ENCODE data around the gene TMEM123. TPM values are rescaled to one million over a fixed set of nuclear protein-coding genes. Genes with fewer than 3 reads are reported as not detected.

TMEM123 gene
- total RNA-seq, 1 experiment from 2014 or later, result 166 TPM

DNA sequence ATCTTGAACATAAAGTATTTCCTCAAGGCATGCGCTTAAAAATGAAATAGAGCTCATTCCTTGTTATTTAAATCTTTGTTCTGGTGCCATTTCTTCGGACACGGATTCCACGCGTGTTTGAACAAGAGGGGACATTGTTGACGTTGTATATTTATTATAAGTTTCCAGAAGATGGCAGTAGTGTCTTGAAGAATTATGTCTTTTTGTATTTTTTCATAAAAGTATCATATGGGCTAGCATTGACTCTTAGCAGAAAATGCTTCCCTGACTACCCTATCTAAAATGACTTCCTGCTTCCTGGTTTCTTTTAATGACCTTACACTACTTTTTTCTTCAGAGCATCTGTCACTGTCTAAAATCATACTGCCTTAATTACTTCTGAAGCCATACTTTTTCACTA, 85.2 kb downstream of the TMEM123 start:
- DNase-seq (ENCODE audit: low read depth), result peak; percentile 19

DNA sequence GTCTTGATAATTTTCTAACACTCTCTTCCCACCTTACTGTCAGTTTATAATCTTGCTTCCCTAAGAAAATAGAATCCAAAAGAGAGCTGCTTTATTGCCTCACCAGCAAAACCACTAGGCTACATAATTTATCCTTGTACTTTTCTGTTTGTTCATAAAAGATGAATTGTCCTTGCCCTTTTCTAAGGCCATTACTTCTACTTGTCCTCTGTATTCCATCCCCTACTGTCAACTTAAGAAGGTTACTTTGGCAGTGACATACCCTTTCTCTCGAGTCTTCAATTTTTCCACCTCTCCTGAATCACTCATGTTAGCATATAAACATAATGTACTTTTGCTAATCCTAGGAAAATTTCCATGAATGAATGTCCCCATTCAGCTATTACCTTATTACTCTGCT, 87.6 kb downstream of the TMEM123 start:
- DNase-seq (ENCODE audit: low read depth), result no peak

DNA sequence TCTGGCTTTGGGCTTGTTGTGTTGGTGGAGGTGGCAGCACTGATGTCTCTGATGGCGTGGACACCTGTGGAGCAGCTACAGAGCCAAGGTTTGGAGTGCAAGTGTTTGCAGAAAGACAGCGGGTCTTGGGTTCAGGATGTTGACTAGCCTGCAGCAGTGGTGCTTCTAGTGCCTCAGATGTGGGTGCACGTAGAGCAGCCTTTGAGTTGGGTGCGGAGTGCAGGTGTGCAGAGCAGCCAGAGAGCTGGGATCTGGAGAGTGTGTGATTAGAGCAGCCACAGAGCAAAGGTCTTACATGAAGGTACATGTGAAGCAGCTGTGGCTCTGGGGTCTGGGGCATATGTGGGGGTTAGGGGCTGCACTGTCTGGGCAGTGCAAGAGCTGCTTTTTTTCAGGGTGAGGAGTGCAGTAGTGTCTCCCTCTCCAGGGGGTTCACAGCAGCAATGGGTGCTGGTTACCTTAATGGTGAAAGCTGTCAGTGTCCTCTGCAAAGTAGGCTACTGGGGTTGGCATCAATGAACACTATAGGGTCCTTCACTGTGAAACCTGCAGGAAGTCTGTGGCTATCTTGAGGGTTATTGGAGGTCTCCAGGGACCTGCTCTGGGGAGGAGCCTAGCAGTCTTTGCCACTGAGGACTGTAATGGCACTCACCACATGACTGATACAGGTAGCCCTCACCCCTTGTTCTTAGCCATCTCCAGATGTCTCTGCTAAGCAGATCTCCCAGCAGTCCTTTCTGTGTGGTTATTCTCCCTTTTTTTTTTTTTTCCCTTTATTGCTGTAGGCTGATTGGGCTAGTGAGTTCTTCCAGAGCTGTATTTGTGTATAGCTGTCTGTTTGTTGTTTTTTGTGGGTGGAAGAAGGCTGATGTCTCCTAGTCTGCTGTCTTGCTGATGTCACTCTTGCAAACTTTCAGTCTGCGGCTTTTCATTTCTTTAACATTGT, 91.2 kb downstream of the TMEM123 start:
- no peak for DNase-seq (ENCODE audit: low read depth)

DNA sequence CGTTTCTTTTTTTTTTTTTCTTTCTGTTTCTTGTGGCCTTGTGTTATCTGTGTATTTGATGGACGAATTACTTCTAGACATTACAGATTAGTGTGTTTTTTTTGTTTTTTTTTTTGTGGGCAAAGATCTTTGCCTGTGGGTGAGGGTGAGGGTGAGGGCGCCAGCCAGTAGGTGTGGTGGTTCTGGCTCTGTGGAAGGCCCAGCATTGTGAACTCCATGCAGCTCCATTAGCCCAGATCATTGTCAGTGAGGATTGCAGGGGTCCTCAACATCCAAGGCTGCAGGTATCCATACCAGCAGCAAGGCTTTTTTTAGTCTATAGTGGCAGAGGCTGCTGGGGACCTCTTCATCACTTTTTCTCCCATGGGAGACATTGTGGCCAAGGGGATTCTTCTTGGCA, 91.9 kb downstream of the TMEM123 start:
- no peak for DNase-seq (ENCODE audit: low read depth)

DNA sequence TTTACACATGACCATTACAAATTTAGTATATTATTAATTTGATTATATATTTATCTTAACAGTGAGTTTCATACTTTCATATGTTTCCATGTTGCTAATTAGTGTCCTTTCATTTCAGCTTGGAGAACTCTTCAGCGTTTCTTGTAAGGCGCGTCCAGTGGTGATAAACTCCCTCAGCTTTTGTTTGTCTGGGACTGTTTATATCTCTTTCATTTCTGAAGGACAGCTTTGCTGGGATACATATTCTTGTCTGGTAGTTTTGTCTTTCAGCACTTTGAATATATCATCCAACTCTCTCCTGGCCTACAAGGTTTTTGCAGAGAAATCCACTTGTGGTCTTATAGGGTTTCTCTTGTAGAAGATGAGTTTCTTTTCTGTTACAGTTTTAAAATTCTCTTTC, 93.2 kb downstream of the TMEM123 start:
- no peak for DNase-seq (ENCODE audit: low read depth)

DNA sequence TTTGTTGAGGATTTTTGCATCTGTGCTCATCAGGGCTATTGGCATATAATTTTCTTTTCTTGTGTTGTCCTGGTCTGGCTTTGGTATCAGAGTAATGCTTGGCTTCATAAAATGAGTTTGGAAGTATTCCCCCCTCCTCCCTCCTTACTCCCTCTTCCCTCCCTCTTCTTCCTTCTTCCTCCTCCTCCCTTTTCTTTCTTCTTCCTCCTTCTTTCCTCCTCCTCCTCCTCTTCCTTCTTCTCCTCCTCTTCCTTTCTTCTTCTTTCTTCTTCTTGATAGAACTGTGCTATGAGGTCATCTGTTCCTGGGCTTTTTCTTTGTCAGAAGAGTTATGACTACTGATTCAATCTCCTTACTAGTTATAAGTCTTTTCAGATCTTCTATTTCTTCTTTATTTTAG, 95.4 kb downstream of the TMEM123 start:
- no peak for DNase-seq (ENCODE audit: low read depth)

DNA sequence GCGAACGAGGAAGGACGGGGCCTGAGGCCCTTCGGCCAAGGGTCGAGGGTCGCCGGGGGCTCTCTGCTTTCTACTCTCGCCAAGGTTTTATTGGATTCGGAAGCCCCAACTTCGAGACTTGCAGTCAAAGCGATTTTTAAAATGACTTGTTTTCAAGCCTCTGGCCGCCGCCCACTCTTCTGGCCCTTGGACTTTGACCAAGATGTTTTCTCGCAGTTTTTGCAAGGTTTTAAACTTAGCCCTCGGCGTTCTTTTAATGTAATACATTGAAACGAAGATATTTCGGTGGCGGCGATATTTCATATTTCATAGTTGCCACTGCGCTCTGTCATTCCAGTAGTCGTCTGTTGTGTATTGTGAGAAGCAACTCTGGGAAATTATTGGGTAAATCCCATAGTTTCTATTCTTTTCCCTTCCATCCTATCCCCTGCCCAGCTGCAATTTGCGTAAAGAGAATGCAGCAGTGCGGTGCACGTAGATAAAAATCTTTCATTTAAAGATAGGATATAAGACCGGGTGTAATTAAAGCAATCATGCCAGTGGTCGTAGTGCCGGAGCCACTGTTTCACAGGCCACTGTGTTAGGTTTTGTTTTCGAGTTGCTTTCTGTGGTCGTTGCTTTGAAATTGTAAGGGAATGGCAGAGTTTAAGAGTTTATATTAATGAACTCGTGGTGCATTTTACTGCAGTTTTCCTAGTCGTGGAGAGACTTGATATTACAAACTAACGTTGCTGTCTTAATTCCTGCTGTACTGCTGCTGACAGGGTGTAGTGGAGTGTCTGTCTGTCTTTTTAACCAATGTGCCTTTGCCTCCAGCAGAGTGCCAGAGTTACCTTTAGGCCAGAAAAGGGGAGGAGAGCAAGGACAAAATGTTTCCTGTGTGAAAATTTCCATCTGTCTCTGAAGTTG, 104.8 kb downstream of the TMEM123 start:
- DNase-seq (ENCODE audit: low read depth), result peak; percentile 44

DNA sequence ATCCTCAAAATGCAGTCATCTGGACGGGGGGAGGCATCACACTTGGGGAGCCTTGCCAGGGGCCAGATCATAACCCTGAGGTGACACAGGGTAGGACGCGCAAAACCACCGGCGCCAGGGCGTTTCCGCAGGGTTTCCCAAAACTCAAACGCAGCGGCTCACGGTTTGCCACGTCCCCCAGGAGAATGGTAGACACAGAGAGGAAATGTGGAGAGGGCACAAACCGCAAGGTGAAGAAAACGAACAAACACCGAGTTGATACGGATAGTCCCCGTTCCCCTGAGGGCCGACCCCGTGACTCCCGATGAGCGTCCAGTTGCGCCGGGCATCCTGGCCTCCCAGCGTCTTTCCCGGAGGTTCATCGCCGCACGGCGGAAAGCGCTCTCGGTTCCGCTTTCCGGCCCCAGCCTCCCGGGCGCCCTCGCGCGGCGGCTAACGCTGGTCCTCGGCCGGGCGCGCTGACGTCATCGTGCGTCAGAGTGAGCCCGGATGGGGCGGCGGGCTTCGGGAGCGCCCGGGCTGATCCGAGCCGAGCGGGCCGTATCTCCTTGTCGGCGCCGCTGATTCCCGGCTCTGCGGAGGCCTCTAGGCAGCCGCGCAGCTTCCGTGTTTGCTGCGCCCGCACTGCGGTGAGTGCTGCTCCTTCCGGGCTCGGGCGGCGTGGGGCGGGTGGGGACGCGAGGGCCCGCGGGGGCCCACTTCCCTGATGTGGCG, 105.7 kb downstream of the TMEM123 start, which contains the start of gene BIRC2:
BIRC2 (plus strand) TSS at position 467 of the 714 bp plus-strand sequence. CDS start 2,641 bp downstream, outside the sequence.
- peak; percentile 93 for DNase-seq (ENCODE audit: low read depth)

DNA sequence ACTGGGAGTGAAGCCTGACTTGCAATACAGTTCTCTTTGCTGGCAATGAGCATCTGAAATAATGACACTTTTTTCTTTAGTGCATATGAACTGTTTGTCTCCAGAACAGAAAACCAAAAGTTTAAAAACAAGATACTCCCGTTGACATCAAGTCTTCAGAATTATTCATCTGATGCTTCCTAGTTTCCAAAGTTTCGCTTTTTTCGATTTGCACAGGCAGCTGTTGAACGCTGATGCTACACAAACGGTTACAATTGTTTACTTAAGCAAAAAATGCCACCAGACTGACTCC, 106.2 kb downstream of the TMEM123 start:
- DNase-seq (ENCODE audit: low read depth), result no peak

Other genes with a start within 250 kb of the TMEM123 start
- 0.27 and 0.50 TPM in 2 replicates for gene BIRC3, start 135.3 kb downstream of the TMEM123 start, total RNA-seq (2014; rRNA removed; shearing (Covaris generic))
- 44.0 and 45.6 TPM in 2 replicates for gene BIRC2, start 105.6 kb downstream of the TMEM123 start, total RNA-seq (2014; rRNA removed; shearing (Covaris generic))
- not detected in 2 replicates for gene MMP7, start 78.0 kb upstream of the TMEM123 start, total RNA-seq (2014; rRNA removed; shearing (Covaris generic))
- not detected in 2 replicates for gene MMP20, start 172.6 kb upstream of the TMEM123 start, total RNA-seq (2014; rRNA removed; shearing (Covaris generic))